HFF-Myc (cell line): ENCODE results near the gene DMRTC2.

Experiments
- DNase-seq: peaks from one replicate; pipeline ENCODE4 v3.0.0-alpha.2; 2011; ENCODE audit warnings: low read depth; ENCODE audit errors: extremely low read depth
- H3K4me3 ChIP-seq: replicated peaks from 2 replicates; pipeline ENCODE4 v1.5.1; 2011; ENCODE audit warnings: low read depth, mild to moderate bottlenecking, control low read depth, low read length
- TF ChIP-seq, protein P1 (sequence below): IDR thresholded peaks from 2 replicates; pipeline ENCODE4 v1.5.1; 2012; ENCODE audit warnings: mild to moderate bottlenecking, low read depth, low read length, control low read depth; ENCODE audit errors: missing control alignments

DMRTC2 gene

DNA sequence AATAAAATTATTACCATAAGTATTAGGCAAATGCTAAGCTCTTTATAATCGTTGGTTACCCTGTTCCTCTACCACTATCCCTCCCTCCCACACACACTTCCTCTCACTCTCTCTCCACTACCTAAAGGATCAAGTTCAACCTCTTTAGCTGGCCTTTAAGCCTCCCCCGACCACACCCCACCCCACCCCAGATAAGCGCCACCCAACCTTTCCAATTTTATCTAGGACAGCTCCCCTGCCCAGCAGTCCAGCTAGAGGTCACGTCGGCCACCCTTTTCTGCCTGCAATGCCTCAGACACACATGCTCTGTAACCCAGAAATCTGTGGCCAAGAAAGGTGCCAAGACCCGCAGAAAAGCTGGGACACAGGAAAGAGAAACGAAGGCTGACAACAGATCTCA lies 1.5 kb upstream of the DMRTC2 start:
- TF ChIP-seq, protein P1, sequence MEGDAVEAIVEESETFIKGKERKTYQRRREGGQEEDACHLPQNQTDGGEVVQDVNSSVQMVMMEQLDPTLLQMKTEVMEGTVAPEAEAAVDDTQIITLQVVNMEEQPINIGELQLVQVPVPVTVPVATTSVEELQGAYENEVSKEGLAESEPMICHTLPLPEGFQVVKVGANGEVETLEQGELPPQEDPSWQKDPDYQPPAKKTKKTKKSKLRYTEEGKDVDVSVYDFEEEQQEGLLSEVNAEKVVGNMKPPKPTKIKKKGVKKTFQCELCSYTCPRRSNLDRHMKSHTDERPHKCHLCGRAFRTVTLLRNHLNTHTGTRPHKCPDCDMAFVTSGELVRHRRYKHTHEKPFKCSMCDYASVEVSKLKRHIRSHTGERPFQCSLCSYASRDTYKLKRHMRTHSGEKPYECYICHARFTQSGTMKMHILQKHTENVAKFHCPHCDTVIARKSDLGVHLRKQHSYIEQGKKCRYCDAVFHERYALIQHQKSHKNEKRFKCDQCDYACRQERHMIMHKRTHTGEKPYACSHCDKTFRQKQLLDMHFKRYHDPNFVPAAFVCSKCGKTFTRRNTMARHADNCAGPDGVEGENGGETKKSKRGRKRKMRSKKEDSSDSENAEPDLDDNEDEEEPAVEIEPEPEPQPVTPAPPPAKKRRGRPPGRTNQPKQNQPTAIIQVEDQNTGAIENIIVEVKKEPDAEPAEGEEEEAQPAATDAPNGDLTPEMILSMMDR = no peak
- H3K4me3 ChIP-seq = no peak overlapping the region
- DNase-seq = no peak

DNA sequence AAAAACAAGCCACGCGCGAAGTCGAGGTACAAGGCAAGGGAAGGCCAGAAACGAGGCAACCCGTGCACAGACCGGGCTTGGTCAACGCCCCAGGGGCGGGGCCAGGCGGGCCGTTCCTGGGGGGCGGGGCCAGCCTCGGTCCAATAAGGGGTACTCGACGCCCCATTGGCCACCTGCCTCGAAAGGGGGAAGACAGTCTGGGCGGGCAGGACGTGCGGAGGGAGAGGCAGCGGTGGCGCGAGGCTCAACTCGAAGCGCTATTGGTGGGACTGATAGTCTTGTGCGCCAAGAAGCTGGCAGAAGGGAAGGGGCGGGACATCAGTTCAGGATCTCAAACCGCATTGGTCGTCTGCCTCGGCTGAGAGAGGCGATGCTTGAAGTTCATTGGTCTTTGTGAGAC lies 241 bp upstream of the DMRTC2 start, which contains the start of gene LYPD4:
Gene LYPD4 (minus strand): TSS at position 83 of the 400 bp plus-strand sequence. CDS start 5,398 bp downstream, outside the sequence.
- TF ChIP-seq, protein P1 = no peak
- no peak within 1 kb of the TSS for H3K4me3 ChIP-seq
- DNase-seq = no peak

DNA sequence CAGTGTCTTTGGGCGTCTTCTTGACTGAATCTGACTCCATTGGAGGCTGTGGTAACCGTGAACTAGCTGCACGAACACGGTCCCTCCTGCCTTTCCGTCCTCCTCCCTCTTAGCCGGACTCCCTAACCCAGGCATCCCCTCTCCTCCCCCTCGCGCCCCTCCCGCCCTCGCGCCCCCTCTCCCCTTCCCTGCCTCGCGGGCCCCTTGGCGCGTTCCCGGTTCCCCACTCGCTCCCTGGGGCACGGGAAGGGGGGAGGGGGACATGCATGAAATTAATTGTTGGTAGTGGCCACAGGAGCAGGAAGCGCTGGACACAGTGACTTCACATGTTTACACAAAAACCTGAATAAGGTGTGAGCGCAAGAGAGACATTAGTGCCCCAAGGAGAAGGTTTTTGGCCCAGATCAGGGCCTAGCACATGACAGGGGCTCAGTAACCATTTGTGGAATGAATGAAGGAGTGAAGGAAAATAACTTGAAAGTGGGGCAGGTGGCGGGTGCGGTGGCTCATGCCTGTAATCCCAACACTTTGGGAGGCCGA lies 279 bp downstream of the DMRTC2 start:
- no peak for DNase-seq
- TF ChIP-seq, protein P1 = no peak
- no peak overlapping the region for H3K4me3 ChIP-seq

DNA sequence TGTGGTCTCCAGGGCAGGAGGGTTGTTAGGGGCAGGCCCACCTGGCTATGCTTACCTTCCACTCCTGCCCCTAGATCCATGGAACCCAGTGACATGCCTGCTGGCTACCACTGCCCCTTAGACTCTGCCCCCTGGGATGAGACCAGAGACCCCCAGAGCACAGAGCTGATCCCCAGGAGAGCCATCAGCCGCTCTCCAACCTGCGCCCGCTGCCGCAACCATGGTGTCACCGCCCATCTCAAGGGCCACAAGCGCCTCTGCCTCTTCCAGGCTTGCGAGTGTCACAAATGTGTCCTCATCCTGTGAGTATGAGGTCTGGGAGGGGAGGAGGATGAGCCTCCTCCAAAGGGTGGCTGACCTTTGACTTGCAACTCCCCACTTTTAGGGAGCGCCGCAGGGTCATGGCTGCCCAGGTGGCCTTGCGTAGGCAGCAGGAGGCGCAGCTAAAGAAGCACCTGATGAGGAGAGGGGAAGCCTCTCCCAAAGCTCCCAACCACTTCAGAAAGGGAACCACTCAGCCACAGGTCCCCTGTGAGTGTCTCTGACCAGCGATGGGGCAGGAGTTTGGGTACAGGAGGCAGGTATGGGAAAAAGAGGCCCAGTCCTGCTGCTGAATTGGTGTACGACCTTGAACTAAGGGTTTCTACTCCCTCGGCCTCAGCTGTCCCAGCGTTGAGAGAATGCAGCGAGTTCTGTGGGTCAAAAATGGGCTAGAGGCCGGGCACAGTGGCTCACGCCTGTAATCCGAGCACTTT lies 2.7 kb downstream of the DMRTC2 start:
- DNase-seq = no peak

DNA sequence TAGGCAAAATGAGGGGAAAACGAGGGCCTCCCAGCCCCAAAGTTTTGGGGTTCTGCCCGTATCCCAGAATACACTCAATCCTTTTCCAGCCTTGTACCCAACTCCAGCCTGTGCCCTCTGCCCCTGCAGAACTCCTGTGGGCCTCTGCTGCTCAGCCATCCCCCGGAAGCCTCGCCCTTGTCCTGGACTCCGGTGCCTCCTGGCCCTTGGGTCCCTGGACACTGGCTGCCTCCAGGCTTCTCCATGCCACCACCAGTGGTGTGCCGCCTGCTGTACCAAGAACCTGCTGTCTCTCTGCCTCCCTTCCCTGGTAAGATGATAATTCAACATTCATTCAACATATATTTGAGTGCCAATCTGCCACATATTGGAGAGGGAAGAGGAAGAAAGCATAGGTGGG lies 3.8 kb downstream of the DMRTC2 start:
- TF ChIP-seq, protein P1 = no peak
- no peak overlapping the region for H3K4me3 ChIP-seq
- DNase-seq = no peak

More for the DNA sequence above, 2.7 kb downstream of the DMRTC2 start:
- TF ChIP-seq, protein P1 = no peak
- no peak overlapping the region for H3K4me3 ChIP-seq

DNA sequence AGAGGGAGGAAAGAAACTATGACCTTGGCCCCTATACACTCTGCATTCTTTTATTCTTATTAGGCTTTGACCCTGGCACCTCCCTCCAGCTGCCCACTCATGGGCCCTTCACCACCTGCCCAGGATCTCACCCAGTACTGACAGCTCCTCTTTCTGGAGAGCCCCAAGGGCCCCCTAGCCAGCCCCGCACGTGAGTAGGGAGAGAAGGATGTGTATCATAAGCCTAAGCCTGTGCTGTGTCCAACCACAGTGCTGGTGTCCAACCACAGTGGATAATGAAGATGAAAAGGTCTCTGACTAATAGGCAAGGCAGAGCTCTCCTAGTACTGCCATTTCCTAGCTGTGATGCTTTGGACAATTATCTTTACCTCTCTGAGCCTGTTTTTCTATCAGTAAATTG lies 4.2 kb downstream of the DMRTC2 start:
- no peak overlapping the region for H3K4me3 ChIP-seq
- TF ChIP-seq, protein P1 = no peak
- DNase-seq = no peak
